HepG2 (cell line): Measurements from ENCODE around the gene UBC. TPM values are rescaled to one million over a fixed set of nuclear protein-coding genes. Genes with fewer than 3 reads are reported as not detected.

Source experiments
- ARID2 ChIP-seq: sonication (generic); formaldehyde crosslinking; IDR thresholded peaks from 2 replicates; pipeline ENCODE4 v1.8.1; 2022; ENCODE audit warnings: mild to moderate bottlenecking, missing genetic modification reagents, borderline replicate concordance
- FOSL2 ChIP-seq: sonication (generic); formaldehyde crosslinking; IDR thresholded peaks from 2 replicates; pipeline ENCODE4 v1.4.0; 2020; ENCODE audit warnings: missing genetic modification reagents
- FOXA3 ChIP-seq: IDR thresholded peaks from 2 replicates; pipeline ENCODE4 v1.6.1; 2016; ENCODE audit warnings: missing genetic modification reagents, missing compliant biosample characterization
- HMG20B ChIP-seq: conservative IDR thresholded peaks from 2 replicates; pipeline ENCODE4 v1.6.1; 2016; ENCODE audit warnings: missing genetic modification reagents, missing compliant biosample characterization
- HOXA5 ChIP-seq: sonication (generic); formaldehyde crosslinking; IDR thresholded peaks from 2 replicates; pipeline ENCODE4 v1.4.0; 2020; ENCODE audit warnings: missing genetic modification reagents
- HOXD1 ChIP-seq: sonication (generic); formaldehyde crosslinking; IDR thresholded peaks from 2 replicates; pipeline ENCODE4 v1.5.0; 2020; ENCODE audit warnings: missing genetic modification reagents
- KAT8 ChIP-seq: IDR thresholded peaks from 2 replicates; pipeline ENCODE4 v1.6.1; 2016; ENCODE audit warnings: missing genetic modification reagents, missing compliant biosample characterization
- KLF16 ChIP-seq, 2 experiments: sonication (generic) in 1 of 2; formaldehyde crosslinking in 1 of 2; IDR thresholded peaks; 2 replicates each; pipeline versions ENCODE4 v1.6.1 to v1.8.0; 2016 to 2023; ENCODE audit warnings: missing genetic modification reagents in 2 of 2, missing compliant biosample characterization in 1 of 2
- MAFF ChIP-seq: IDR thresholded peaks from 2 replicates; pipeline ENCODE4 v1.6.1; 2011; ENCODE audit warnings: low read depth, low read length, improper control_type of control experiment
- MAFK ChIP-seq, 2 experiments: IDR thresholded peaks in 1 of 2; conservative IDR thresholded peaks in 1 of 2; 2 replicates each; pipeline ENCODE4 v1.6.1; 2011; ENCODE audit warnings: improper control_type of control experiment in 2 of 2, low read length in 2 of 2
- MED1 ChIP-seq: sonication (generic); formaldehyde crosslinking; IDR thresholded peaks from 2 replicates; pipeline ENCODE4 v1.4.0; 2020; ENCODE audit warnings: missing genetic modification reagents
- MXI1 ChIP-seq: IDR thresholded peaks from 3 replicates; pipeline ENCODE4 v1.6.1; 2012; ENCODE audit warnings: low read depth, low read length, inconsistent platforms, borderline replicate concordance
- POLR2A ChIP-seq, 2 experiments: IDR thresholded peaks; 2 replicates each; pipeline ENCODE4 v1.6.1; 2011; ENCODE audit warnings: low read depth in 2 of 2, low read length in 2 of 2, mild to moderate bottlenecking in 1 of 2, moderate library complexity in 1 of 2; ENCODE audit not compliant: insufficient read depth in 1 of 2
- RCOR2 ChIP-seq: IDR thresholded peaks from 2 replicates; pipeline ENCODE4 v1.6.1; 2016; ENCODE audit warnings: missing biosample characterization, missing genetic modification reagents
- SOX5 ChIP-seq: IDR thresholded peaks from 2 replicates; pipeline ENCODE4 v1.6.1; 2016; ENCODE audit warnings: borderline replicate concordance
- polyA plus RNA-seq, 8 experiments: library from polyadenylated mRNA; depleted of rRNA in 3 of 8; stranded (reverse) in 7 of 8; unstranded in 1 of 8; fragments of >200 nt; fragmentation: Illumina TruSeq in 4 of 8; extraction: Trizol in 4 of 8; gene quantifications; 2 replicates each; pipeline versions ENCODE4 v1.2.1 to v1.2.3, GENCODE V29; 2011 to 2016; ENCODE audit warnings: low read depth in 4 of 8, missing spikeins in 1 of 8, mixed read lengths in 1 of 8; ENCODE audit not compliant: insufficient read depth in 1 of 8
- total RNA-seq, 5 experiments: library from RNA; depleted of rRNA; stranded (reverse); fragments of >200 nt; fragmentation: Illumina TruSeq; extraction: Trizol; gene quantifications; 2 replicates each; pipeline ENCODE4 v1.2.3, GENCODE V29; 2016; ENCODE audit warnings: low read depth in 1 of 5
- TF ChIP-seq, protein P1 (sequence below): sonication (generic); formaldehyde crosslinking; IDR thresholded peaks from 2 replicates; pipeline ENCODE4 v1.9.0; 2022; ENCODE audit warnings: low read depth, missing genetic modification reagents
- TF ChIP-seq, protein P2 (sequence below): sonication (generic); formaldehyde crosslinking; IDR thresholded peaks from 2 replicates; pipeline ENCODE4 v1.5.0; 2020; ENCODE audit warnings: mild to moderate bottlenecking, missing genetic modification reagents
- TF ChIP-seq, protein P3 (sequence below): sonication (generic); formaldehyde crosslinking; IDR thresholded peaks from 2 replicates; pipeline ENCODE4 v1.5.0; 2020; ENCODE audit warnings: mild to moderate bottlenecking, missing genetic modification reagents
- TF ChIP-seq, protein P4 (sequence below): sonication (generic); formaldehyde crosslinking; IDR thresholded peaks from 2 replicates; pipeline ENCODE4 v1.4.0; 2020; ENCODE audit warnings: missing genetic modification reagents
- TF ChIP-seq, protein P5 (sequence below): sonication (generic); formaldehyde crosslinking; IDR thresholded peaks from 2 replicates; pipeline ENCODE4 v1.4.0; 2020; ENCODE audit warnings: missing genetic modification reagents, borderline replicate concordance

Gene UBC
- total and polyA plus RNA-seq, 2 of the 13 experiments (the other 11 are each of a cell fraction or from before 2014, with no cell fraction given) = 805 to 1,432 TPM

DNA sequence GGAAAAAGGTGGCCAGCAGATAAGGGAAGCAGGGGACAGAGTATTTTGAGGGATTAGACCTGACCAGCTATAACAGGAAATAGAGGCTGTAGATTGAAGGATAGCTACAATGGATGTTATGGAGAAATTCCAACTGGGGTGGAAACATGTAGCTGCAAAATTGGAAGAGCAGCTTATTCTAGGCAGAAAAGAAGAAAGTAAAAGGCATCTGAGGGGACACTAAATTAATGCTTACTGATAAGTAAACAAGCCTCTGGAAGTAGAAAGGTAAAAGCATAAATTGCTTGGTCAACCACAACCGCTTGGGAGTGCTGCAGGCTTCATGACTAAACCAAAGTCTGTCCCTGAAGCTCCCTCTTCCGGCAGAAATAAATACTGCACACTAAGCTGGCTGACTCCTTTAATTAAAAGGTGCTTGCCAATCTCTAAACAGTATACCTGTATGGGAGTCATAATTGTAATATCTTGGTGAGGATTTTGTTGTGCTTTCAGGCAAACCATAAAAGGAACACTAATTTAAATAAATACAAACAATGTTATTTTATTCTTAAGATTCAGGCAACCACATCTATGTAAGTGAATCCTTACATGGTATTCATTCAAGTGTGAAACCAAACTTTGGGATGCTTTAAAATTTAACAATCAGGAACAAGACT lies 7.7 kb downstream of the UBC start (continued):
- TF ChIP-seq POLR2A (IDR thresholded peaks at IDR 0.05; ENCODE audit: insufficient read depth in 1 of 2, low read depth in 2 of 2, low read length in 2 of 2) = peak in 1 of 2 experiments; percentile 47; a peak in 1 of 4 replicates
- TF ChIP-seq MED1 = peak; percentile 68
- peak; percentile 92 for TF ChIP-seq FOXA3 (CRISPR knock-in tag)
- TF ChIP-seq, protein P1, sequence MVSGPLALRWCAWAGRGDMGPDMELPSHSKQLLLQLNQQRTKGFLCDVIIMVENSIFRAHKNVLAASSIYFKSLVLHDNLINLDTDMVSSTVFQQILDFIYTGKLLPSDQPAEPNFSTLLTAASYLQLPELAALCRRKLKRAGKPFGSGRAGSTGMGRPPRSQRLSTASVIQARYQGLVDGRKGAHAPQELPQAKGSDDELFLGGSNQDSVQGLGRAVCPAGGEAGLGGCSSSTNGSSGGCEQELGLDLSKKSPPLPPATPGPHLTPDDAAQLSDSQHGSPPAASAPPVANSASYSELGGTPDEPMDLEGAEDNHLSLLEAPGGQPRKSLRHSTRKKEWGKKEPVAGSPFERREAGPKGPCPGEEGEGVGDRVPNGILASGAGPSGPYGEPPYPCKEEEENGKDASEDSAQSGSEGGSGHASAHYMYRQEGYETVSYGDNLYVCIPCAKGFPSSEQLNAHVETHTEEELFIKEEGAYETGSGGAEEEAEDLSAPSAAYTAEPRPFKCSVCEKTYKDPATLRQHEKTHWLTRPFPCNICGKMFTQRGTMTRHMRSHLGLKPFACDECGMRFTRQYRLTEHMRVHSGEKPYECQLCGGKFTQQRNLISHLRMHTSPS = no peak
- peak; percentile 55 for TF ChIP-seq FOSL2 (CRISPR knock-in tag)
- TF ChIP-seq, protein P2, sequence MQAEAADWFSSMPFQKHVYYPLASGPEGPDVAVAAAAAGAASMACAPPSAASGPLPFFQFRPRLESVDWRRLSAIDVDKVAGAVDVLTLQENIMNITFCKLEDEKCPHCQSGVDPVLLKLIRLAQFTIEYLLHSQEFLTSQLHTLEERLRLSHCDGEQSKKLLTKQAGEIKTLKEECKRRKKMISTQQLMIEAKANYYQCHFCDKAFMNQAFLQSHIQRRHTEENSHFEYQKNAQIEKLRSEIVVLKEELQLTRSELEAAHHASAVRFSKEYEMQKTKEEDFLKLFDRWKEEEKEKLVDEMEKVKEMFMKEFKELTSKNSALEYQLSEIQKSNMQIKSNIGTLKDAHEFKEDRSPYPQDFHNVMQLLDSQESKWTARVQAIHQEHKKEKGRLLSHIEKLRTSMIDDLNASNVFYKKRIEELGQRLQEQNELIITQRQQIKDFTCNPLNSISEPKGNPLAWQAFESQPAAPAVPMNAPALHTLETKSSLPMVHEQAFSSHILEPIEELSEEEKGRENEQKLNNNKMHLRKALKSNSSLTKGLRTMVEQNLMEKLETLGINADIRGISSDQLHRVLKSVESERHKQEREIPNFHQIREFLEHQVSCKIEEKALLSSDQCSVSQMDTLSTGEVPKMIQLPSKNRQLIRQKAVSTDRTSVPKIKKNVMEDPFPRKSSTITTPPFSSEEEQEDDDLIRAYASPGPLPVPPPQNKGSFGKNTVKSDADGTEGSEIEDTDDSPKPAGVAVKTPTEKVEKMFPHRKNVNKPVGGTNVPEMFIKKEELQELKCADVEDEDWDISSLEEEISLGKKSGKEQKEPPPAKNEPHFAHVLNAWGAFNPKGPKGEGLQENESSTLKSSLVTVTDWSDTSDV (CRISPR knock-in tag) = no peak
- TF ChIP-seq KLF16 (CRISPR knock-in tag; IDR thresholded peaks at IDR 0.05) = peak in 1 of 2 experiments; percentile 67; a peak in 1 of 4 replicates
- TF ChIP-seq, protein P3, sequence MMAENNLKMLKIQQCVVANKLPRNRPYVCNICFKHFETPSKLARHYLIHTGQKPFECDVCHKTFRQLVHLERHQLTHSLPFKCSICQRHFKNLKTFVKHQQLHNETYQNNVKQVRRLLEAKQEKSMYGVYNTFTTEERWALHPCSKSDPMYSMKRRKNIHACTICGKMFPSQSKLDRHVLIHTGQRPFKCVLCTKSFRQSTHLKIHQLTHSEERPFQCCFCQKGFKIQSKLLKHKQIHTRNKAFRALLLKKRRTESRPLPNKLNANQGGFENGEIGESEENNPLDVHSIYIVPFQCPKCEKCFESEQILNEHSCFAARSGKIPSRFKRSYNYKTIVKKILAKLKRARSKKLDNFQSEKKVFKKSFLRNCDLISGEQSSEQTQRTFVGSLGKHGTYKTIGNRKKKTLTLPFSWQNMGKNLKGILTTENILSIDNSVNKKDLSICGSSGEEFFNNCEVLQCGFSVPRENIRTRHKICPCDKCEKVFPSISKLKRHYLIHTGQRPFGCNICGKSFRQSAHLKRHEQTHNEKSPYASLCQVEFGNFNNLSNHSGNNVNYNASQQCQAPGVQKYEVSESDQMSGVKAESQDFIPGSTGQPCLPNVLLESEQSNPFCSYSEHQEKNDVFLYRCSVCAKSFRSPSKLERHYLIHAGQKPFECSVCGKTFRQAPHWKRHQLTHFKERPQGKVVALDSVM (CRISPR knock-in tag) = 0 out of 2 replicates have a peak, but pooled peaks have one; percentile 25
- peak in 1 of 2 experiments; percentile 56; a peak in 2 of 4 replicates for TF ChIP-seq MAFK (conservative IDR thresholded peaks at IDR 0.05 in 1 of 2, IDR thresholded peaks at IDR 0.05 in 1 of 2; ENCODE audit: low read length in 2 of 2)
- TF ChIP-seq, protein P4, sequence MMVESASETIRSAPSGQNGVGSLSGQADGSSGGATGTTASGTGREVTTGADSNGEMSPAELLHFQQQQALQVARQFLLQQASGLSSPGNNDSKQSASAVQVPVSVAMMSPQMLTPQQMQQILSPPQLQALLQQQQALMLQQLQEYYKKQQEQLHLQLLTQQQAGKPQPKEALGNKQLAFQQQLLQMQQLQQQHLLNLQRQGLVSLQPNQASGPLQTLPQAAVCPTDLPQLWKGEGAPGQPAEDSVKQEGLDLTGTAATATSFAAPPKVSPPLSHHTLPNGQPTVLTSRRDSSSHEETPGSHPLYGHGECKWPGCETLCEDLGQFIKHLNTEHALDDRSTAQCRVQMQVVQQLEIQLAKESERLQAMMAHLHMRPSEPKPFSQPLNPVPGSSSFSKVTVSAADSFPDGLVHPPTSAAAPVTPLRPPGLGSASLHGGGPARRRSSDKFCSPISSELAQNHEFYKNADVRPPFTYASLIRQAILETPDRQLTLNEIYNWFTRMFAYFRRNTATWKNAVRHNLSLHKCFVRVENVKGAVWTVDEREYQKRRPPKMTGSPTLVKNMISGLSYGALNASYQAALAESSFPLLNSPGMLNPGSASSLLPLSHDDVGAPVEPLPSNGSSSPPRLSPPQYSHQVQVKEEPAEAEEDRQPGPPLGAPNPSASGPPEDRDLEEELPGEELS (CRISPR knock-in tag) = peak; percentile 47; the same call in 1 of the 2 replicates
- 0 out of 2 replicates have a peak, but pooled peaks have one; percentile 37 for TF ChIP-seq RCOR2 (CRISPR knock-in tag)
- no peak for TF ChIP-seq ARID2
- peak; percentile 70 for TF ChIP-seq MAFF
- TF ChIP-seq MXI1 = 0 out of 3 replicates have a peak, but pooled peaks have one; percentile 39
- TF ChIP-seq KAT8 (CRISPR knock-in tag) = 0 out of 2 replicates have a peak, but pooled peaks have one; percentile 47
- peak; percentile 44; the same call in 1 of the 2 replicates for TF ChIP-seq SOX5 (CRISPR knock-in tag)
- no peak for TF ChIP-seq HOXA5
- TF ChIP-seq, protein P5, sequence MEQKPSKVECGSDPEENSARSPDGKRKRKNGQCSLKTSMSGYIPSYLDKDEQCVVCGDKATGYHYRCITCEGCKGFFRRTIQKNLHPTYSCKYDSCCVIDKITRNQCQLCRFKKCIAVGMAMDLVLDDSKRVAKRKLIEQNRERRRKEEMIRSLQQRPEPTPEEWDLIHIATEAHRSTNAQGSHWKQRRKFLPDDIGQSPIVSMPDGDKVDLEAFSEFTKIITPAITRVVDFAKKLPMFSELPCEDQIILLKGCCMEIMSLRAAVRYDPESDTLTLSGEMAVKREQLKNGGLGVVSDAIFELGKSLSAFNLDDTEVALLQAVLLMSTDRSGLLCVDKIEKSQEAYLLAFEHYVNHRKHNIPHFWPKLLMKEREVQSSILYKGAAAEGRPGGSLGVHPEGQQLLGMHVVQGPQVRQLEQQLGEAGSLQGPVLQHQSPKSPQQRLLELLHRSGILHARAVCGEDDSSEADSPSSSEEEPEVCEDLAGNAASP (CRISPR knock-in tag) = peak; percentile 73
- TF ChIP-seq HOXD1 (CRISPR knock-in tag) = no peak
- TF ChIP-seq HMG20B (CRISPR knock-in tag) = no peak
